GM19468 (cell line): ENCODE data around the gene SKIL.
A peak's percentile ranks its signal among the peaks of the same experiment; 100 is the strongest.

Experiments used
- ATAC-seq: cut with Tn5 transposase; IDR thresholded peaks from one replicate; pipeline ENCODE4 v1.9.1; 2021; ENCODE audit warnings: mild to moderate bottlenecking, moderate library complexity, moderate number of reproducible peaks; ENCODE audit not compliant: unreplicated experiment; ENCODE audit errors: extremely low read depth

The SKIL gene

DNA sequence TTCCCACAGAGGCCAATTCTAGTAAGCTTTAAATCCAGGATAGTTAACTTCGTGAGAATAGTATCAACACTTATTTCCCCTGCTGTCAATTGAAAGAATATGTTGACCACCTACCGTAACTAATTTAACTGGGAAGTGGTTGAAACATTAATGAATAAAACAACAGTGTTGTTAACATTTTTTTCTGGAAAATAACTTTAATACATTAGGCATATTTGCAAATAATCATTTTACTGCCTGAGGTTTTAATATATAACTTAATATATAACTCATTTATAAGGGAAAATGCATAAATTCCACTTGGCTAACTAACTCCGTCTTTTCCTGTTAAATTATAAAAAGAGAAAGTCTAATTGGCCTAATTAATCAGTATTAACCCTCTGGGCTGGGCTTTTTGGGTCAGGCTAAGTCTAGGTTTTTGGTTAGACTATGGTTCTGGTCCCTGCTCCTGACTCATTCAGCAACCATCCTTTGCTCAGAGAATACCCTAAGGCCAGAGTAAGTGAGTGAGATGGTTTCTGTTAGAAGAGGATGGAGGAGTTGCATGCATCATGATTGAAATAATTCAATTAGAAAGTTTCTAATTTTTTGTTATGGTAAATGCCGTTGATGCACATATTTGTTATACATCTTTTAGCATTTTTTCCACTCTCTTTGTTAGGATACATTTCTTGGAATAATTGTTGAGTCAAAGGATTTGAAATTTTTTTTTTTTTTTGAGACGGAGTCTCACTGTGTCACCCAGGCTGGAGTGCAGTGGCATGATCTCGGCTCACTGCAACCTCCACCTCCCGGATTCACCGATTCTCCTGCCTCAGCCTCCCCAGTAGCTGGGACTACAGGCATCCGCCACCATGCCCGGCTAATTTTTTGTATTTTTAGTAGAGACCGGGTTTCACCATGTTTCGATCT, 10.8 kb upstream of the SKIL start:
- peak; percentile 28 for ATAC-seq

DNA sequence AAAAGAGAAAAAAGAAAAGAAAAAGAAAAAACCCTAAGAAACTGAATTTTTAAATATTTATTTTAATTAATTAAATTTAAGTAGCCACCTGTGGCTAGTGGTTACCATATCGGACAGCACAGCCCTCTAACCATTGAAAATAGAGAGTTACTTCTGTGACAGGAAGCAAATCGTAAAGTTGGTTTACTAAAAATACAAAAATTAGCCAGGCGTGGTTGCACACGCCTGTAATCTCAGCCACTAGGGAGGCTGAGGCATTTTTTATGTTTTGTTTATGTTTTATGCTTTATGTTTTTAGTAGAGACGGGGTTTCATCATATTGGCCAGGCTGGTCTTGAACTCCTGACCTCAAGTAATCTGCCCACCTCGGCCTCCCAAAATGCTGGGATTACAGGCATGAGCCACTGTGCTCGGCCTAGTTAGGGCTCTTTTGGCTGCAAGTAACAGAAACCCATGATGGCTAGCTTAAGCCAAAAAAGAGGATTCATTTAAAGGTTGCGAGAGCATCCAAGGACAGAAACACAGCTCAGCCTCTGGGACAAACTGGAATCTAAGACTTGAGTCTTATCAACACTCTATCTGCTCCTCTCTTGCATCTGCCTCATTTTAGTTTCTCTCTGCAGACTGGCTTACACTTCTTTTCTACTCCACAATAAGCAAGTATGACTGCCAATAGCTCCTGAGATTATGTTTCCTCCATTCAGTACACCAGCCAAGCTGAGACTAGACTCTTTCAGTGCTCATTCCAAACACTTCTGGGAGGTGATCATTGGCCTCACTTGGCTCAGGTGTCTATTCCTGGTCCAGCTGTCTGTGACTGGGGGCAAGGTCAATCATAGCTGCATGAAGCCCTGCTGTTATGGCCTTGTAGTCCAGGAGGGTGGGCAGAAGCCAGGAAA, 6.8 kb upstream of the SKIL start:
- no peak for ATAC-seq

DNA sequence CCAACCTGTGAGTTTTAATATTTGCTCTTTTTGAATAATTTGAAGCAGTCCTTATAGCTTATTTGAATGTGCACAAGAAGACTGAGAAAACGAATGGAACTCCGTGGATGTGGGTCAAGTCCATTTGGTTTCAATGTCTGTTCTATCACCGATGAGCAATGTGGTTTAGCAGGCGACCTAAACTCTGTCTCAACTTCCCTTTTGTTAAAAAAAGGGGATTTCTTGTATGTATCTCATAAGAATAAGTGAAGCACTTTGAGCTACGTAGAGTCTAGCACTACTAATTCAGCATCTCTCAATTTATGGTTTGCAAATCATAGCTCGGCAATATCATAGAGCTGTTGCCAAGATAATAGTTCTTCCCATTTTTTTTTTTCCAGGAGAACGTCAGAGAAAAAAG, 4.6 kb upstream of the SKIL start:
- no peak for ATAC-seq

DNA sequence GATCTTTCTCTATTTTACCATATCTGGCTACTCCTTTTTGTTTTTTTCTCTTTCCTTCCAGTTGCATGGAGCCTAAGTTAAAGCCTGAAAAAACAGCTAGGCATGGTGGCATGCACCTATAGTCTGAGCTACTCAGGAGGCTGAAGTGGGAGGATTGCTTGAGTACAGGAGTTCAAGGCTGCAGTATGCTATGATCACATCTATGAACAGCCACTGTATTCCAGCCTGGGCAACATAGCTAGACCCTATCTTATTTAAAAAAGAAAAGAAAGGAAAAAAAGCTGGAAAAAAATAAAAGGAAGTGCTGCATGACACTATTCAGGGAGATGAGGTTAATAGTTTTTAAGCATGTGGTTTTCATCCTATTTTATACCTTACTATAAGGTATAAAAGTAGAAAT, 4.0 kb upstream of the SKIL start:
- no peak for ATAC-seq

DNA sequence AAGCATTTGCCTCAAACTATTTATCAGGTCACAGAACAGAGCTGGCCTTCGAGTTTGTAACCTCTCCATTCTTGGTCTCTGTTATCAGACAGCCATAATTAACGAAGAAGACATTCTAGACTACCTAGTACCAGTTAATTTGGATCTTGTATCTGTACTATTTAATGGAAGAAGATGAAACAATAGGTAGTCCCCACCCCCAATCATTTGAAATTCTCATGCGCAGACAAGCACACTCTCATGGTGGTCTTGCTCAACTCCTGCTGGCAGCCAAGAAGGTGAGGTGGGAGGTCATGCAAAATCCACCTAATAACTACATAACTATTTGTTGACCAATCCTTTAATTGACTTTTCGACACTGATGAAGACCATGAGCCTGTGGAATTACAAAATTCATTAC, 2.8 kb upstream of the SKIL start:
- no peak for ATAC-seq

- ATAC-seq: no peak
Measured at GRCh38 chr3:170355738-170356595, 1.5 kb upstream of the SKIL start.

GRCh38 chr3:170356596-170357175, 829 bp upstream of the SKIL start:
- ATAC-seq: peak; percentile 46

- ATAC-seq: no peak
Measured at GRCh38 chr3:170358042-170359010, 811 bp downstream of the SKIL start.

- ATAC-seq: no peak
Measured at GRCh38 chr3:170359178-170359704, 1.7 kb downstream of the SKIL start.

DNA sequence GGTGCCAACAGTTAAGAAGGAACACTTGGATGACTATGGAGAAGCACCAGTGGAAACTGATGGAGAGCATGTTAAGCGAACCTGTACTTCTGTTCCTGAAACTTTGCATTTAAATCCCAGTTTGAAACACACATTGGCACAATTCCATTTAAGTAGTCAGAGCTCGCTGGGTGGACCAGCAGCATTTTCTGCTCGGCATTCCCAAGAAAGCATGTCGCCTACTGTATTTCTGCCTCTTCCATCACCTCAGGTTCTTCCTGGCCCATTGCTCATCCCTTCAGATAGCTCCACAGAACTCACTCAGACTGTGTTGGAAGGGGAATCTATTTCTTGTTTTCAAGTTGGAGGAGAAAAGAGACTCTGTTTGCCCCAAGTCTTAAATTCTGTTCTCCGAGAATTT, 3.0 kb downstream of the SKIL start:
- no peak for ATAC-seq

DNA sequence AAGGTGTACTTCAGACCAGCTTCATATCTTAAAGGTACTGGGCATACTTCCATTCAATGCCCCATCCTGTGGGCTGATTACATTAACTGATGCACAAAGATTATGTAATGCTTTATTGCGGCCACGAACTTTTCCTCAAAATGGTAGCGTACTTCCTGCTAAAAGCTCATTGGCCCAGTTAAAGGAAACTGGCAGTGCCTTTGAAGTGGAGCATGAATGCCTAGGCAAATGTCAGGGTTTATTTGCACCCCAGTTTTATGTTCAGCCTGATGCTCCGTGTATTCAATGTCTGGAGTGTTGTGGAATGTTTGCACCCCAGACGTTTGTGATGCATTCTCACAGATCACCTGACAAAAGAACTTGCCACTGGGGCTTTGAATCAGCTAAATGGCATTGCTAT, 3.4 kb downstream of the SKIL start:
- ATAC-seq: no peak

DNA sequence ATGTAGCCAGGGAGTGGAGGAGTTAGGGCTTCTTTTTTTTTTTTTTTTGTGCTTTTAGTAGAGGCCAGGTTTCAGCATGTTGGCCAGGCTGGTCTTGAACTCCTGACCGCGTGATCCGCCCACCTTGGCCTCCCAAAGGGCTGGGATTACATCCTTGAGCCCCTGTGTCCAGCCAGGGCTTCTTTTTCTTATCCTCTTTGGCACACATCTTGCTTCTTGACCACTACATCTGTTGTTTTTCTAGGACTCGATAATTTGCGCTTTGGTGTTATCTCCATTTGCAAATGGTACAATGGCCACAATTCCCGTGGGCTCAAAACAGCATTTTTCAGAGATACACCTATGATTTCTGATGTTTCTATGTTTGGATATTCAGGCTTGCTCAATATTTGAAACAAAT, 4.2 kb downstream of the SKIL start:
- ATAC-seq: no peak

DNA sequence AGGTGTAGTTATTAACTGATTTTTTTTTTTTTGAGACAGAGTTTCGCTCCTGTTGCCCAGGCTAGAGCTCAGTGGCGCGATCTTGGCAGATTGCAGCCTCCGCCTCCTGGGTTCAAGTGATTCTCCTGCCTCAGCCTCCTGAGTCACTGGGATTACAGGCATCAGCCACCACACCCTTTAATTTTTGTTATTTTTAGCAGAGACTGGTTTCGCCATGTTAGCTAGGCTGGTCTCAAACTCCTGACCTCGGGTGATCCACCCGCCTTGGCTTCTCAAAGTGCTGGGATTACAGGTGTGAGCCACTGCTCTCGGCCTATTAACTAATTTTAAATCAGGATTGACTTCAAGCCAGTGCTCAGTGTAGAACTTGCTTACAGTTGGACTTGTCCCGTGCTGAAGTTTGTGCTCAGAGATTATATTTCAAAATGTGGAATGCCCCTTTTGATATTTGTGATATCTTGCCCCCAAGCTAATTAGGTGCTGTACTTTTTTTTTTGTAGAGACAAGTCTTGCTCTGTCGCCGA, 6.0 kb downstream of the SKIL start:
- no peak for ATAC-seq

DNA sequence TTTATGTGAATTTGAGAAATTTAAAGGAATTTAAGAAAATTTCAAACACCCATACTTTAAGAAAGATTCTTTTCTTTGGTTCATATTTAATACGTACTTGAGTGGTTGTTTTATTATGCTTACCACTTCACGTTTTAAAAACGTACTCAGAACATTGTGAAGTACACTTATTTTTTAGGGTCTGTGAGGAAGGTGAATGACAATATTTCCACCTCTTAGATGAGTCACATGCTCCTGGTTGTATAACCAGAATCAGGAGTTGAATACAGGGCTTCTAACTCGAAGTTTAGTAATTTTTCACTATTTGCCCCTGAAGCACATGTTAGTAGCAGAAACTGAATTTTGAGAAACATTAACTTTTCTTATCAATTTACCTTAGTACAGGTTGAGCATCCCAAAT, 7.5 kb downstream of the SKIL start:
- ATAC-seq: no peak

DNA sequence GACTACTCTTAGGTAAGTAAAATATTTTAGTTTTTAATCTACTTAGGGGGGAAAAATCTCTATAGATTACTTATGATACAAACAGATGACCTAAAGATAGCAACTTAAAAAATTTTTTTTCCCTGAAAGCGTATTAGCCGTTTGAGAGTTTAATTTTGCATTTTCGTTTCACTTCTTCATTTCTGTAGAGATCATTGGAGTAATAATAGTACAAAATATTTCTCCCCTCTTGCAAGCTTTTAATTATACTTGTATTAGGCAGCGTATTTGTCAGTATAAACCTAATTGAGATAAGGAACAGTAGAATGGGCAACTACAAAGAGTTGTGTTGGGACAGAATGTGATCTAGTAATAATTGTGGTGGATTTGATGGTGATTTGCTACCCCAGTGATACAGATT, 10.3 kb downstream of the SKIL start:
- ATAC-seq: no peak

- ATAC-seq: no peak
Measured at GRCh38 chr3:170368921-170369320, 11.4 kb downstream of the SKIL start.

DNA sequence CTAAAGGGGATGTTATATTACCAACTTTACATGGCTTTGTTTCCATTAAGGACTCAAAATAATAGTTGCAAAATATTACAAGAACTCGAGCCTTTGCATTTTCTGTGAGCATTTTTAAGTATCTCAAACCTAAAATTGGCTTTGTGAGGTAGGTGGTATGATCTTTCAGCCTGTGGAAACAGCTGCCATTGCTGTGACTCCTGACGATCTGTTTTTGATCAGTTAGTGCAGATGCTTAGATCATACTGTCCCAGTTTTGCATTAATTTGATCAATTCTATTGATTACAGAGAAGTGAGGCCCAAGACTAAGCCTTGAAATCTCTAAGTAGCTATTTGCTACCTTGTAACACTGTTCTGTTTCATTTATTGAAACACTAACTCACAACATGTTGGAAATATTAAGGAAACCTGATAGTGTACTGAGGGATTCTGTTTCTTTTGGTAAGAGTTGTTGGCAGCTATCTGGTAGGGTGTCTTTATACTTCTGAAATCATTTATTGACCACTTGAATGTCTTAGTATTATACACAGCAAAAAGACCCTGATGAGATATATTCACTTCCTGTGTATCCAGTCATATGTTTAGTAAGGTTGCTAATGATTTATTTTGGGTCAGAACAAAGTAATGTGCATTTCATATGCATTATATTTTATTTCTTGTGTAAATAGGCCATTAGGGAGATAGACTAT, 14.8 kb downstream of the SKIL start:
- no peak for ATAC-seq

DNA sequence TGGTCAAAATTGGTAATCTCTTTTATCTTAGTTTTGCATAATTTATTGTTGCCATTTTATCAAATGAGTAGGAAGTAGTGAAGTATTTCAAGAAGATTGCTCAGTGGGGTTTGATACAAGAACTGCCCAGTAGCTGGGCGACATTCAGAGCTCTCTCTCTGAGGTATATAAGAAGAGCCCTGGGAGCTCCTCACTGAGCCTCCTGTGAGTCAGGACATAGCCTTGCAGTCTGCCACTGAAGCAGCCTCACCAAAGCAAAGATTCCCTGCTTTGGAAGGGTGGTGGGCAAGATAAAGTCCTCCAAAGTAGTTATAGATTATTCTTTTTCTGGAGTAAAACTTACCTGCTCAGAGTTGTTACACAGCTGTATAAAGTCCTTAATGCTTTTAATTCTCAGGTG, 26.1 kb downstream of the SKIL start:
- ATAC-seq: no peak
